IMR-90 (cell line): ENCODE data around the gene PMAIP1. TPM values are rescaled to one million over a fixed set of nuclear protein-coding genes. Genes with fewer than 3 reads are reported as not detected.

Source experiments
- ATAC-seq: fragments of 200-7000 bp; cut with Tn5 transposase; 2 replicates; pipeline ENCODE4 v1.9.1; 2020; ENCODE audit warnings: low read depth, mild to moderate bottlenecking, moderate library complexity
- BruUV-seq: library from RNA; stranded (reverse); fragments of 400-500 nt; replicated peaks from 2 replicates; lab custom pipeline; 2021; lab: Mats Ljungman, UMichigan
- CTCF ChIA-PET: fragments of 300-600 bp; formaldehyde crosslinking; extraction: SDS; loops from one replicate; lab custom pipeline; 2021; ENCODE audit warnings: antibody characterized with exemption; lab: Yijun Ruan, JAX
- POLR2A ChIA-PET: fragments of 300-600 bp; sonication (Branson Sonifier 250); formaldehyde crosslinking; loops from one replicate; lab custom pipeline; 2022; ENCODE audit warnings: antibody characterized with exemption; ENCODE audit not compliant: unreplicated experiment; lab: Charles Lee
- DNase-seq: peaks from one replicate; pipeline ENCODE4 v3.0.0; 2013
- H2AFZ ChIP-seq: replicated peaks from 2 replicates; pipeline ENCODE3; 2013; ENCODE audit warnings: low read length, mild to moderate bottlenecking; ENCODE audit not compliant: poor library complexity
- H2AK5ac ChIP-seq: 2 replicates; pipeline ENCODE4 v1.6.1; 2013; ENCODE audit warnings: low read depth, low read length, inconsistent platforms
- H2AK9ac ChIP-seq: replicated peaks from 2 replicates; pipeline ENCODE3; 2013; ENCODE audit warnings: mild to moderate bottlenecking, low read depth, low read length, moderate library complexity; ENCODE audit not compliant: poor library complexity
- H2BK120ac ChIP-seq: 2 replicates; pipeline ENCODE4 v1.6.1; 2013; ENCODE audit warnings: low read depth, low read length, inconsistent platforms
- H2BK15ac ChIP-seq: 3 replicates; pipeline ENCODE4 v1.6.1; 2013; ENCODE audit warnings: low read depth, low read length, inconsistent platforms
- H2BK20ac ChIP-seq: 2 replicates; pipeline ENCODE4 v1.6.1; 2013; ENCODE audit warnings: low read depth, mild to moderate bottlenecking, inconsistent platforms, low read length, moderate library complexity
- H2BK5ac ChIP-seq: 2 replicates; pipeline ENCODE4 v1.6.1; 2013; ENCODE audit warnings: mild to moderate bottlenecking, low read depth, low read length, inconsistent platforms; ENCODE audit not compliant: poor library complexity, severe bottlenecking
- H3K14ac ChIP-seq: replicated peaks from 2 replicates; pipeline ENCODE4 v1.6.1; 2013; ENCODE audit warnings: low read depth, low read length, inconsistent platforms
- H3K18ac ChIP-seq: 2 replicates; pipeline ENCODE4 v1.6.1; 2013; ENCODE audit warnings: low read depth, low read length, control low read depth
- H3K23ac ChIP-seq: 2 replicates; pipeline ENCODE4 v1.6.1; 2013; ENCODE audit warnings: low read depth, low read length, inconsistent platforms
- H3K27ac ChIP-seq: 2 replicates; pipeline ENCODE4 v1.5.1; 2013; ENCODE audit warnings: mild to moderate bottlenecking, control low read depth, low read length; ENCODE audit not compliant: insufficient read depth
- H3K27me3 ChIP-seq: 2 replicates; pipeline ENCODE4 v1.6.1; 2013; ENCODE audit warnings: low read length; ENCODE audit not compliant: control insufficient read depth, insufficient read depth
- H3K36me3 ChIP-seq: 2 replicates; pipeline ENCODE4 v1.6.1; 2013; ENCODE audit warnings: low read length, mixed read lengths; ENCODE audit not compliant: control insufficient read depth, insufficient read depth
- H3K4ac ChIP-seq: 2 replicates; pipeline ENCODE4 v1.6.1; 2013; ENCODE audit warnings: low read depth, low read length, inconsistent platforms
- H3K4me1 ChIP-seq: 2 replicates; pipeline ENCODE4 v1.6.1; 2013; ENCODE audit warnings: low read length, mixed read lengths; ENCODE audit not compliant: control insufficient read depth, insufficient read depth
- H3K4me2 ChIP-seq: 2 replicates; pipeline ENCODE4 v1.6.1; 2013; ENCODE audit warnings: low read depth, mild to moderate bottlenecking, control low read depth, low read length, moderate library complexity
- H3K4me3 ChIP-seq: 2 replicates; pipeline ENCODE4 v1.5.1; 2013; ENCODE audit warnings: low read depth, mild to moderate bottlenecking, control low read depth, low read length, moderate library complexity; ENCODE audit not compliant: insufficient read depth
- H3K56ac ChIP-seq: 2 replicates; pipeline ENCODE4 v1.6.1; 2013; ENCODE audit warnings: low read length, inconsistent platforms; ENCODE audit not compliant: insufficient read depth; ENCODE audit errors: extremely low read depth
- H3K79me1 ChIP-seq, 2 experiments: 2 replicates each; pipeline ENCODE4 v1.6.1; 2013; ENCODE audit warnings: low read length in 2 of 2, inconsistent platforms in 1 of 2, low read depth in 1 of 2
- H3K9ac ChIP-seq: 2 replicates; pipeline ENCODE4 v1.6.1; 2013; ENCODE audit warnings: low read depth, low read length, control low read depth
- H3K9me1 ChIP-seq: 2 replicates; pipeline ENCODE4 v1.6.1; 2013; ENCODE audit warnings: low read length, inconsistent platforms; ENCODE audit not compliant: insufficient read depth
- H3K9me3 ChIP-seq: 2 replicates; pipeline ENCODE4 v1.6.1; 2013; ENCODE audit warnings: low read length; ENCODE audit not compliant: control insufficient read depth, insufficient read depth
- H4K20me1 ChIP-seq: 2 replicates; pipeline ENCODE4 v1.6.1; 2013; ENCODE audit warnings: low read length, inconsistent platforms; ENCODE audit not compliant: insufficient read depth
- H4K5ac ChIP-seq: 2 replicates; pipeline ENCODE4 v1.6.1; 2013; ENCODE audit warnings: mild to moderate bottlenecking, low read depth, low read length, control low read depth
- H4K8ac ChIP-seq, 2 experiments: 2 replicates each; pipeline ENCODE4 v1.6.1; 2013; ENCODE audit warnings: low read depth in 2 of 2, low read length in 2 of 2, control low read depth in 1 of 2, inconsistent platforms in 1 of 2
- H4K91ac ChIP-seq: 2 replicates; pipeline ENCODE4 v1.6.1; 2013; ENCODE audit warnings: low read depth, low read length, inconsistent platforms; ENCODE audit not compliant: insufficient read depth
- BHLHE40 ChIP-seq: fragments of 150-350 bp; IDR thresholded peaks from 2 replicates; pipeline ENCODE4 v1.6.1; 2016; ENCODE audit warnings: mild to moderate bottlenecking, low read depth, low read length
- CEBPB ChIP-seq: IDR thresholded peaks from 2 replicates; pipeline ENCODE4 v1.6.1; 2012; ENCODE audit warnings: low read depth, low read length, improper control_type of control experiment
- CHD1 ChIP-seq: IDR thresholded peaks from 2 replicates; pipeline ENCODE4 v1.6.1; 2012; ENCODE audit warnings: low read depth, low read length, improper control_type of control experiment
- CTCF ChIP-seq: conservative IDR thresholded peaks from 2 replicates; pipeline ENCODE4 v1.5.1; 2012; ENCODE audit warnings: mild to moderate bottlenecking, low read depth, low read length, improper control_type of control experiment
- ELK1 ChIP-seq: fragments of 150-350 bp; IDR thresholded peaks from 2 replicates; pipeline ENCODE4 v1.6.1; 2016; ENCODE audit warnings: low read depth, mild to moderate bottlenecking, low read length, moderate library complexity, borderline replicate concordance
- FOS ChIP-seq: fragments of 150-350 bp; IDR thresholded peaks from 2 replicates; pipeline ENCODE4 v1.6.1; 2016; ENCODE audit warnings: low read depth, low read length
- MAFK ChIP-seq: IDR thresholded peaks from 2 replicates; pipeline ENCODE4 v1.6.1; 2012; ENCODE audit warnings: low read depth, low read length, improper control_type of control experiment
- MAZ ChIP-seq: IDR thresholded peaks from 2 replicates; pipeline ENCODE4 v1.6.1; 2012; ENCODE audit warnings: low read depth, mild to moderate bottlenecking, low read length, improper control_type of control experiment, moderate library complexity, borderline replicate concordance
- MXI1 ChIP-seq: IDR thresholded peaks from 2 replicates; pipeline ENCODE4 v1.6.1; 2012; ENCODE audit warnings: low read depth, mild to moderate bottlenecking, low read length, moderate library complexity, borderline replicate concordance
- POLR2A ChIP-seq: IDR thresholded peaks from 2 replicates; pipeline ENCODE4 v1.6.1; 2012; ENCODE audit warnings: mild to moderate bottlenecking, low read depth, low read length
- RAD21 ChIP-seq: IDR thresholded peaks from 2 replicates; pipeline ENCODE4 v1.6.1; 2012; ENCODE audit warnings: low read length, improper control_type of control experiment
- RCOR1 ChIP-seq: IDR thresholded peaks from 2 replicates; pipeline ENCODE4 v1.6.1; 2012; ENCODE audit warnings: mild to moderate bottlenecking, low read length, improper control_type of control experiment; ENCODE audit not compliant: insufficient replicate concordance
- RFX5 ChIP-seq: IDR thresholded peaks from 2 replicates; pipeline ENCODE4 v1.8.0; 2012; ENCODE audit warnings: low read depth, mild to moderate bottlenecking, low read length, moderate library complexity
- SMC3 ChIP-seq: fragments of 150-350 bp; IDR thresholded peaks from 2 replicates; pipeline ENCODE4 v1.6.1; 2016; ENCODE audit warnings: low read depth, mild to moderate bottlenecking, antibody characterized with exemption, low read length, moderate library complexity
- USF2 ChIP-seq: fragments of 150-350 bp; IDR thresholded peaks from 2 replicates; pipeline ENCODE4 v1.6.1; 2017; ENCODE audit warnings: mild to moderate bottlenecking, antibody characterized with exemption, low read length, low read depth
- WGBS, 2 experiments: methylation state at CpG; one replicate each; pipeline versions ENCODE4 v1.1.5 to v1.1.7; 2013; ENCODE audit warnings: missing lambda C conversion rate in 2 of 2; ENCODE audit not compliant: insufficient read length in 1 of 2; ENCODE audit errors: extremely low coverage in 2 of 2; 5-methylcytosine and 5-hydroxymethylcytosine counted together
- dilution Hi-C: fragments of 300-500 bp; cut with HindIII; formaldehyde crosslinking; loops from one replicate; pipeline ENCODE4 v1.14.3; 2018; ENCODE audit warnings: low sequenced_read_pairs; ENCODE audit not compliant: unreplicated experiment
- in situ Hi-C: fragments of 300-500 bp; cut with MboI; formaldehyde crosslinking; loops from 3 replicates; pipeline ENCODE4 v1.14.3; 2019; ENCODE audit warnings: low sequenced_read_pairs, inconsistent platforms, mixed read lengths
- intact Hi-C: fragments of 100-400 bp; cut with micrococcal nuclease; formaldehyde crosslinking; loops from 2 replicates; pipeline ENCODE4 v1.10.0; 2022
- polyA plus RNA-seq, 3 experiments: library from polyadenylated mRNA; depleted of rRNA; stranded (reverse); fragments of >200 nt; gene quantifications; 2 replicates each; pipeline ENCODE4 v1.2.3, GENCODE V29; 2012; ENCODE audit warnings: low replicate concordance in 1 of 3
- total RNA-seq: library from RNA; depleted of rRNA; stranded (reverse); fragments of >200 nt; gene quantifications from 2 replicates; pipeline ENCODE4 v1.2.3, GENCODE V29; 2012

PMAIP1 gene
- total and polyA plus RNA-seq, 2 of the 4 experiments (the other 2 are of a cell fraction) = 14.0 to 30.1 TPM

GRCh38 chr18:59878644-59879043, 21.2 kb upstream of the PMAIP1 start:
- H3K79me1 ChIP-seq = peaks cover 0 to 8% of the 10 kb centered on the region in 2 experiments; a peak in 1 of 4 replicates
- no peaks in the 10 kb centered on the region for H3K36me3 ChIP-seq
- ATAC-seq (peak; percentile 63), DNase-seq (peak; percentile 69)
- no peak overlapping the region for H3K4me2 ChIP-seq
- peak overlapping the region; percentile 71; the same call in 1 of the 2 replicates for H3K18ac ChIP-seq
- CTCF ChIA-PET = no interaction called here
- H3K14ac ChIP-seq = peak overlapping the region; percentile 91; the same call in 1 of the 2 replicates
- BruUV-seq = no TSS peak
- in situ Hi-C loops (no loop called here), dilution Hi-C loops (no loop called here), intact Hi-C loops (no loop called here)
- H2BK20ac ChIP-seq = peak overlapping the region; percentile 84
- H2AK9ac ChIP-seq = peak overlapping the region; percentile 37
- H4K20me1 ChIP-seq = no peaks in the 10 kb centered on the region
- H3K4ac ChIP-seq = peak overlapping the region; percentile 78
- no peaks in the 10 kb centered on the region for H3K9me3 ChIP-seq
- peaks cover 12% of the 10 kb centered on the region for H3K4me1 ChIP-seq
- POLR2A ChIA-PET = no interaction called here
- no peak overlapping the region for H3K4me3 ChIP-seq
- peak overlapping the region; percentile 87 for H2BK120ac ChIP-seq
- H2AFZ ChIP-seq = peak overlapping the region; percentile 56
- H3K27ac ChIP-seq = no peak overlapping the region
- WGBS, 2 experiments = no CpG with 5 or more reads among the region's 1 CpG
- peak overlapping the region; percentile 39 to 66; a peak in 1 of 4 replicates for H4K8ac ChIP-seq
- peak overlapping the region; percentile 42; the same call in 1 of the 2 replicates for H4K5ac ChIP-seq
- no peak for TF ChIP-seq ELK1
- TF ChIP-seq RAD21 = no peak
- TF ChIP-seq RFX5 = no peak
- TF ChIP-seq FOS = no peak
- TF ChIP-seq RCOR1 = no peak
- TF ChIP-seq MAFK = no peak
- no peak for TF ChIP-seq CTCF
- TF ChIP-seq MXI1 = no peak
- TF ChIP-seq MAZ = no peak
- no peak for TF ChIP-seq CHD1
- TF ChIP-seq CEBPB = no peak
- no peak for TF ChIP-seq POLR2A
- TF ChIP-seq SMC3 = no peak
- TF ChIP-seq BHLHE40 = no peak
- no peak for TF ChIP-seq USF2
- H2BK15ac ChIP-seq = peak overlapping the region; percentile 35; the same call in 2 of the 3 replicates
- H4K91ac ChIP-seq = peak overlapping the region; percentile 79
- peak overlapping the region; percentile 66 for H2BK5ac ChIP-seq
- no peaks in the 10 kb centered on the region for H3K27me3 ChIP-seq
- no peak overlapping the region for H3K56ac ChIP-seq
- peak overlapping the region; percentile 91 for H2AK5ac ChIP-seq
- no peak overlapping the region for H3K9ac ChIP-seq
- H3K23ac ChIP-seq = peak overlapping the region; percentile 43; the same call in 1 of the 2 replicates
- H3K9me1 ChIP-seq = peaks cover 11% of the 10 kb centered on the region
